ENCODE data around the gene STIM2. TPM values are rescaled to one million over a fixed set of nuclear protein-coding genes. Genes with fewer than 3 reads are reported as not detected.

The STIM2 gene
- total and polyA plus RNA-seq, 2 of the 4 experiments (the other 2 are of a cell fraction): 16.1 to 27.6 TPM

GRCh38 chr4:26858035-26858918 is 2.4 kb upstream of the STIM2 start:
- H3K14ac ChIP-seq (replicated peaks; ENCODE audit: low read depth, low read length): peak overlapping the region; percentile 73
- no peak overlapping the region for H2BK20ac ChIP-seq (ENCODE audit: low read depth, low read length)
- BruUV-seq (replicated peaks): no TSS peak
- peak overlapping the region; percentile 6; the same call in 1 of the 2 replicates for H3K18ac ChIP-seq (ENCODE audit: low read depth, low read length)
- peaks cover 8% of the 10 kb centered on the region; the same call in 1 of the 2 replicates for H3K4me1 ChIP-seq (ENCODE audit: control insufficient read depth, insufficient read depth, low read length)
- 0 out of 2 replicates have a peak overlapping the region, but pooled peaks have one; percentile 40 for H2AK5ac ChIP-seq (ENCODE audit: low read depth, low read length)
- peak overlapping the region; percentile 66; the same call in 1 of the 2 replicates for H4K91ac ChIP-seq (ENCODE audit: insufficient read depth, low read depth, low read length)
- peak overlapping the region; percentile 93 for H3K4me3 ChIP-seq (ENCODE audit: insufficient read depth, low read depth, low read length)
- peaks cover 4 to 18% of the 10 kb centered on the region in 2 experiments; a peak in 2 of 4 replicates for H3K79me1 ChIP-seq (ENCODE audit: low read depth in 1 of 2, low read length in 2 of 2)
- ATAC-seq (ENCODE audit: low read depth): no peak
- H2AK9ac ChIP-seq (replicated peaks; ENCODE audit: low read depth, low read length, poor library complexity): peak overlapping the region; percentile 76
- ChIA-PET CTCF (interaction anchor here (0.6 kb wide), 1 partner anchor 1072 kb away, joined by 3 read pairs; no protein-coding TSS in a partner anchor), POLR2A (ENCODE audit: unreplicated experiment) (interaction anchor here (0.6 kb wide), 1 partner anchor 152 kb away, joined by 3 read pairs; no protein-coding TSS in a partner anchor)
- peak overlapping the region; percentile 95 for H3K23ac ChIP-seq (ENCODE audit: low read depth, low read length)
- H2AFZ ChIP-seq (replicated peaks; ENCODE audit: low read length, poor library complexity): peak overlapping the region; percentile 95
- no peaks in the 10 kb centered on the region for H3K36me3 ChIP-seq (ENCODE audit: control insufficient read depth, insufficient read depth, low read length)
- H4K5ac ChIP-seq (ENCODE audit: low read depth, low read length): peak overlapping the region; percentile 74
- H2BK5ac ChIP-seq (ENCODE audit: low read depth, low read length, poor library complexity, severe bottlenecking): no peak overlapping the region
- H3K9ac ChIP-seq (ENCODE audit: low read depth, low read length): peak overlapping the region; percentile 76
- H3K27me3 ChIP-seq (ENCODE audit: control insufficient read depth, insufficient read depth, low read length): no peaks in the 10 kb centered on the region
- H3K4ac ChIP-seq (ENCODE audit: low read depth, low read length): peak overlapping the region; percentile 89
- no peak overlapping the region; the same call in 1 of the 2 replicates for H3K27ac ChIP-seq (ENCODE audit: insufficient read depth, low read length)
- H4K8ac ChIP-seq (ENCODE audit: low read depth in 2 of 2, low read length in 2 of 2): peak overlapping the region; percentile 49 to 95
- in situ Hi-C loops (cut with MboI; ENCODE audit: low sequenced_read_pairs) (loop anchor here (25.0 kb wide), 1 partner anchor 521 kb away; no protein-coding TSS in a partner anchor), intact Hi-C loops (cut with micrococcal nuclease) (no loop called here), dilution Hi-C loops (cut with HindIII; ENCODE audit: low sequenced_read_pairs, unreplicated experiment) (no loop called here)
- H3K4me2 ChIP-seq (ENCODE audit: low read depth, low read length): peak overlapping the region; percentile 93
- H3K9me3 ChIP-seq (ENCODE audit: control insufficient read depth, insufficient read depth, low read length): no peaks in the 10 kb centered on the region
- H3K9me1 ChIP-seq (ENCODE audit: insufficient read depth, low read length): peaks cover 3% of the 10 kb centered on the region; the same call in 1 of the 2 replicates
- H2BK15ac ChIP-seq (ENCODE audit: low read depth, low read length): no peak overlapping the region
- DNase-seq: no peak
- H3K56ac ChIP-seq (ENCODE audit: extremely low read depth, insufficient read depth, low read length): peak overlapping the region; percentile 53
- 0% methylated on average over 9 of the region's 17 CpGs; no CpG with 5 or more reads in 1 of the 2 experiments for WGBS, 2 experiments (ENCODE audit: extremely low coverage in 2 of 2, insufficient read length in 1 of 2)
- TF ChIP-seq USF2 (IDR thresholded peaks at IDR 0.05; ENCODE audit: low read depth, low read length) (no peak), MAZ (IDR thresholded peaks at IDR 0.05; ENCODE audit: borderline replicate concordance, low read depth, low read length) (no peak), RFX5 (IDR thresholded peaks at IDR 0.05; ENCODE audit: low read depth, low read length) (no peak), ELK1 (IDR thresholded peaks at IDR 0.05; ENCODE audit: borderline replicate concordance, low read depth, low read length) (no peak), CTCF (conservative IDR thresholded peaks at IDR 0.05; ENCODE audit: low read depth, low read length) (no peak), CEBPB (IDR thresholded peaks at IDR 0.05; ENCODE audit: low read depth, low read length) (no peak), RAD21 (IDR thresholded peaks at IDR 0.05; ENCODE audit: low read length) (no peak), FOS (IDR thresholded peaks at IDR 0.05; ENCODE audit: low read depth, low read length) (no peak), MXI1 (IDR thresholded peaks at IDR 0.05; ENCODE audit: borderline replicate concordance, low read depth, low read length) (no peak), NFE2L2 (IDR thresholded peaks at IDR 0.05; ENCODE audit: low read depth, low read length) (no peak)
- peak overlapping the region; percentile 2; the same call in 1 of the 2 replicates for H2BK120ac ChIP-seq (ENCODE audit: low read depth, low read length)
- peaks cover 4% of the 10 kb centered on the region for H4K20me1 ChIP-seq (ENCODE audit: insufficient read depth, low read length)
